NCI-H524 treated with DMSO at 0.1 percent for 48 hours (cell line): ENCODE data around the gene FYN.

Experiments
- DNase-seq: peaks from one replicate; lab custom pipeline; 2025; lab: John Stamatoyannopoulos, UW

Gene FYN

DNA sequence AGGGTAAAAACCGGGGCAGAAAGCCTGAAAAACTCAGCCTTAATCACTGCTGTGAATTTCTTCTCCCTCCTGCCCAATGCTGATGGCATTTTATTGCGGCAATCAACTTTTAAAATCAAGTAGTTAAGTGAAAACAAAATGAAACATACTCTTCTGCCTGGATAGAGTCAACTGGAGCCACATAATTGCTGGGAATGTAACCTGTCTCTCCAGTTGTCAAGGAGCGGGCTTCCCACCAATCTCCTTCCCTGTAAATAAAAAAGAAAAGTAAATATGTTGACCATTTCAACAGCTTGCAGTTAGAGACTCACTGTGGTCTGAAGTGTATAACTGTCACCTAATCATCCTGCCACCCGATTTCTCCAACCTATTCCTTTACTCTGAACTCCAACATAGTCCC is 165.5 kb downstream of the FYN start:
- DNase-seq, result no peak

DNA sequence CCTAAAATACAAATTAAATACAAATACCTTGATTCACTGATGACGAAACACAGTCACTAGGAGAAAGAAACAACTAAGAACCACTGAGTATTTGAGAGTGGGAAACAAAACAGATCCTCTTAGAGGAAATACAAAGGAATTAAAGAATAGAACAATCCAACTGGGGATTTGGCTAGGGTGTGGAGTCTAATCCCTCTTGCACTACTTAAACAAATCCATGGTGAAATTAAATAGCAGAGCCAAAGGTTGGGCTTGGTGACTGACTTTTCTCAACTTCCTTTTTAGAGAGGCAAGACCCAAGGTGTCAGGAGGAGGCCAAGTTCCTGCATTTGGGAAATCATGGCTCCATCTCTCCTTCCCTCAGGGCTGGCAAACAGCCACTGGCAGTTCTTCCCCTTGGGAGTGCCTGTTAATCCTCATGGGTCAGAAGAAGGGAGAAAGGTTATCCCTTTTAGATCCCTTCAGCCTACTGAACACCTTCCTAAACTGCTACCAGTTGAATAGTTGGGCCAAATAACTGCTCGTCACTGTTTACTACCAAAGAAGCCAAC is 166.3 kb downstream of the FYN start:
- no peak for DNase-seq

- DNase-seq, result no peak
These were observed 169.5 kb downstream of the FYN start for GRCh38 chr6:111703723-111704122.

DNA sequence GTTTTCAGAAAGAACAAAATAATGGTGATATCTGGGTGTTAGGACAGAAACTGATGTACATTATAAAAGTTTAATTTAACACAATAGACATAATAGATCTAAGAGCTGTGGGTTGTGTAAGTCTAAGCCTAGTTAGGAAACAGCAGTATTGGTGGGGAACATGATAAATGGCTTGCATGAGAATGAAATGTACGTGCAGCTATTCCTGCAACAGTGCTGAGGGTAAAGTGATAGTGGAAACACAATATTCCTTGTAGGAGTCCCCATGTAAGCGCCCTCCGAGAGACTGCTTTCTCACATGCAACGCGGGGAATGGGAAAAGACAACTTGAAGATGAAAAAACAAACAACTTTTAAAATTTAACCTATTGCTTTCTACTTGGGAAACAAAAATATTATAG is 171.0 kb downstream of the FYN start:
- DNase-seq, result no peak

GRCh38 chr6:111701146-111701545 is 172.1 kb downstream of the FYN start:
- DNase-seq, result no peak

DNA sequence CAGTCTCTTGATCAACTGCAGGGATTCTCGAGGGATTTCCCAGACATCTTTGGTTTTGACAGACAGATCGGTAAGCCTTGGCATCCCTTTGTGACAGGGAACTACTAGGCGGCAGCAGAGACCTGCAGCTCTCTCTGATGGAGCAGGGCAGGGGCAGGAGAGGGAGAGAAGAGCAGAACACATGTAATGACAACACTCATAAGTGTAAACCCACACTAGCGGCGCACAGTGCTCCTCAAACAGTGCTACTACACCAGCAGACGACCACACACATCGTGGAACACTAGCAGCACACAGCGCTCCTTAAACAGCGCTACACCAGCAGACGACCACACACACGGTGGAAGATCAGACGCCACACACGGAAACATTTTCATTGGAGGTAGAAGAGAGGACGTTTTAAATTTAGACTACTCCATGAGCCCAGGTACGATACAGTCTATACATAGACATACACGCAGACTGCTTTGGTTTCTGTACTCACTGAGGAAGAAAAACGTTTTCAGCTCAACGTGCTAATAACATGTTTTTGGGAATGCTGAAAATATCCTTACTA is 173.0 kb downstream of the FYN start:
- DNase-seq, result no peak

DNA sequence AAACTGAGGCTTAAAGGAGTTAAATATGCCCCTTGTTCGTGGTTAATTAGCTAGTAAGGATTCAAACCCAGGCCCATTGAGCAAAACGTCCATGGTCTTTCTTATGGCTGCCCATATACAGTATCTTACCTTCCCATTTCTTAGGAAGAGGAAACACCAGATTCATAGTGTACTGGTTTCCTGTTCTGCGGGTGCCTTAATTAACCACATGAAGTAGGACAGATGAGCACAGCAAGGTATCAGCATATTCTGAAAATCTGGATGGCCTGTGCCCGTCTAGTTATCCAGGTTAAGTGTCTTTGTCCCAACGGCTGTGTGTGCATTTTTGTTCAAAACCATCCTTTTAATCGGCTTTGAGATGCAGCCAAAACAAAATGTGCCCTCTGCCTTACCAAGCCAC is 174.1 kb downstream of the FYN start:
- DNase-seq, result no peak

DNA sequence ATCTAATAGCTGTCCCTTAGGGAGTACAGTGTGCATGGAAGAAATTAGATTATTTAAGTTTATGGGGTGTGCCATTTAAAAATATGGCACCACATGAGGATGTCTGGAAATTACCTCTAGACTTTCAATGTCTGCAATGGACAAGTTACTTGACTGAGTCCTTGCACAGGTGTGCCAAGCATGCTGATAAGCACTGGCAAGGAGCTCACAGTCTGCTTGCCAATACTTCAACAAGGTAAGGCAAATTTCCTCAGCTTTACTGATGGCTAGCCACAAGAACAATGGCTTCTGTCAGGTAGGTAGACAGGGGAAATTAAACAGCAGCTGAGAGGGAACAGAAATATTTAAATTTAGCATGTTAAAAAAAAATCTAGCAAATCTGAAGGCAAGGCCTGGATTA is 176.4 kb downstream of the FYN start:
- DNase-seq, result no peak

- peak; percentile 61 for DNase-seq
These were observed 180.7 kb downstream of the FYN start for GRCh38 chr6:111692327-111693164.

GRCh38 chr6:111691345-111692225 is 181.7 kb downstream of the FYN start:
- peak; percentile 82 for DNase-seq

- no peak for DNase-seq
These were observed 183.3 kb downstream of the FYN start for GRCh38 chr6:111689946-111690345.

DNA sequence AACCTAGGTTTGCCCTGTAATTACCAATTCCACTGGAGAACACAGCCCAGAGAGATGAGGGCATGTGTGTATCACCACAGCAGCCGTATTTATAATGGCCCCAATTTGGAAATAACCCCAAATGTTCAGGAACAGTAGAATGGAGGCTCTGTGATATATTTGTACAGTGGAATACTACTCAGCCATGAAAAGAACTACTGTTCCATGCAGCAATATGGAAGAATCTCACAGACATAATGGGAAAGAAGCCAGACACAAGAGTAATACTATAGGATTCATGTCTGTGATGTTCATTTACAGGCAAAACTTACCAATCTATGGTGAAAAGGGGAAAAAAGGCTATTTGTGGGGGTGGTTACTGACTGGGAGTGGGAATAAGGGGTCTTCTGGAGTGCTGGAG is 183.8 kb downstream of the FYN start:
- DNase-seq, result no peak

GRCh38 chr6:111688331-111688730 is 184.9 kb downstream of the FYN start:
- DNase-seq, result no peak

GRCh38 chr6:111687652-111688051 is 185.6 kb downstream of the FYN start:
- no peak for DNase-seq

DNA sequence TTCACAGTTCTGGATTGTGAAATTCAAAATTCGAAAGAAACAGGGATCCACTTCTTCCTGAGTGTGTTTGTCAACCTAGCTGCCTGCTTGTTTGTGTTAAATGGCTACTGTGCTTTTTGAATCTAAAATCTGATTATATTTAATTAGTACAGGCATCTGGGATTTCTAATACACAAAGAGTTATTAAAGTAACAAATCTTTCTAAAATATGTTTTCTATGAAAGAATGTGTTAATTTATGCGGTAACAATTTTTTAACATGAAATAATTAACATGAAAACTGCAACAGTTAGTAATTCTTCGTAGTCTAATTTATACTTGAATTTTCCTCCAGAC is 186.4 kb downstream of the FYN start:
- DNase-seq, result no peak

- DNase-seq, result peak; percentile 65
These were observed 186.9 kb downstream of the FYN start for GRCh38 chr6:111686249-111686931.

DNA sequence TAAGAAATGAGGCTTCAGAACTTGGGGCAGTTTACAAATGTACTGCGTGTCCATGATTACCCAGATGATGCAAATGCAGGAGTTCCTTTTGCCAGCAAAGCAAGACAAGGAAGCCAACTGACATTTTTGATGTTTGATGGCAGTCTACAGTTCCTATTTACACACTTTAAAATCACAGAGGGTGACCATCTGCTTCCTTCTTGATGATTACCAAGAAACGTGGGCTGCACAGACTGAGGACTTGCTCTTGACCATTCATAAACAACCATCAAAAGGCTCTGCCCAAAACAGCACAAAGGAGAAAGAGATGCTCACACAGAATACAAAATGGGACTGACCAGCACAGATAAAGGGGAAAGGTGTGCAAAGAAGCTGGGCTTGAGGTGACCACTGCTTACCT is 187.7 kb downstream of the FYN start:
- DNase-seq, result no peak

DNA sequence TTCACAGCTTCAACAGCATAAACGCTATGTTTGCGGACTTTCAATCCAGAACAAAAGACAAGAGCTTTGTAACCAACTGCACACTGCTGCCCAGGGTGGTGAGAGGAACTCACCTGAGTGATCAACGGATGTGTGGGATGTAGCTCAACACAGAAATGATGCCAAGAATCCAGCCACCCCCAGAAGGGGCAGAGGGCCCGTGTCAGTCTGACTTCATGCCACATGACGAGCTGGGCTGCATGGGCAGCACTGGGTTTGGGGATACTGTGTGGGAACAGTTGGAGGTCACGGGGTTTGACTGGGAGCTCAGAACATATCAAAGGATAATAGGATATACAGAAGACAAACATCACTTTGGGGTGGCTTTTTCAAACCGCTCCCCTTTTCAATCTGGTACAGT is 188.2 kb downstream of the FYN start:
- DNase-seq, result no peak

- no peak for DNase-seq
These were observed 189.4 kb downstream of the FYN start for GRCh38 chr6:111683749-111684267.

DNA sequence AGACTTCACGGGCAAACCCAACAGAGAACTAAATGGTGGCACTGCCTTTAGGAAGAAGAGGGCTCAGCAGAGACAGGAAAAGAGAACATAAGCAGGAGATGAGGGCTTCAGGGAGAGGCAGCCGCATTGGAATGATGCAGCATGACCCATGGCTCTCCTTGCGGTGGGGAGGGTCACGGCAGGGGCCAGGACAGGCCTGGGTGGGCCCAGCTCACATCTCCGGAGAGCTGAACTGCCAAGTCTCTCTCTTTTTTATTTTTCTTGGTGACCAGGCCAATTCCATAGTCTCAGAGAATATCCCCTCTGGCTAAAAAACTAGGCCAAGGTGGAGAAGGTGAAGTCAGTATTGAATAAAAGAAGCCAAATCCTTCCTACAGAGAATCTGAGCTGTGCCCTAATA is 190.1 kb downstream of the FYN start:
- DNase-seq, result no peak

- DNase-seq, result no peak
These were observed 191.4 kb downstream of the FYN start for GRCh38 chr6:111681860-111682259.
